ENCODE results near the gene UCK1. TPM values are rescaled to one million over a fixed set of nuclear protein-coding genes. Genes with fewer than 3 reads are reported as not detected.

The UCK1 gene
- total and polyA plus RNA-seq, 8 donors, result 24.2 to 33.9 (median 29.0) TPM

GRCh38 chr9:131487621-131488031 lies 43.4 kb downstream of the UCK1 start:
- H3K9me3 ChIP-seq, result no peaks in the 10 kb centered on the region
- intact Hi-C loops (cut with DNase I), result no loop called here
- no peaks in the 10 kb centered on the region for H3K4me1 ChIP-seq
- DNase-seq (peak in 1 of 4 donors; percentile 53), ATAC-seq (no peak)
- TF ChIP-seq CTCF (IDR thresholded peaks at IDR 0.05), result no peak
- H3K36me3 ChIP-seq, result peaks cover 9 to 100% of the 10 kb centered on the region in 2 donors
- no peaks in the 10 kb centered on the region for H3K27me3 ChIP-seq
- no peak overlapping the region for H3K4me3 ChIP-seq
- no peak overlapping the region for H3K27ac ChIP-seq

- H3K9me3 ChIP-seq, result no peaks in the 10 kb centered on the region
- no peak for ATAC-seq
- intact Hi-C loops (cut with DNase I), result no loop called here
- DNase-seq, result peak in 1 of 4 donors; percentile 53
- no peaks in the 10 kb centered on the region for H3K27me3 ChIP-seq
- TF ChIP-seq CTCF (IDR thresholded peaks at IDR 0.05), result no peak
- no peak overlapping the region for H3K27ac ChIP-seq
- no peak overlapping the region for H3K4me3 ChIP-seq
- H3K36me3 ChIP-seq, result peaks cover 9 to 100% of the 10 kb centered on the region in 2 donors
- no peaks in the 10 kb centered on the region for H3K4me1 ChIP-seq
These were observed 44.1 kb downstream of the UCK1 start for GRCh38 chr9:131487001-131487400.

- DNase-seq (peak in 1 of 4 donors; percentile 47), ATAC-seq (no peak)
- intact Hi-C loops (cut with DNase I), result no loop called here
- Histone ChIP-seq H3K27ac (no peak overlapping the region), H3K4me3 (no peak overlapping the region), H3K9me3 (no peaks in the 10 kb centered on the region), H3K27me3 (no peaks in the 10 kb centered on the region), H3K4me1 (no peaks in the 10 kb centered on the region), H3K36me3 (peaks cover 7 to 100% of the 10 kb centered on the region in 2 donors)
- TF ChIP-seq CTCF (IDR thresholded peaks at IDR 0.05), result no peak
These were observed 45.2 kb downstream of the UCK1 start for GRCh38 chr9:131485728-131486422.

- Histone ChIP-seq H3K27me3 (no peaks in the 10 kb centered on the region), H3K4me1 (no peaks in the 10 kb centered on the region), H3K27ac (no peak overlapping the region), H3K9me3 (no peaks in the 10 kb centered on the region), H3K36me3 (peaks cover 5 to 100% of the 10 kb centered on the region in 2 donors), H3K4me3 (no peak overlapping the region)
- TF ChIP-seq CTCF (IDR thresholded peaks at IDR 0.05), result no peak
- ATAC-seq, result no peak
- intact Hi-C loops (cut with DNase I), result no loop called here
- peak in 1 of 4 donors; percentile 34 for DNase-seq
These were observed 45.9 kb downstream of the UCK1 start for GRCh38 chr9:131485206-131485605.

- peaks cover 5 to 100% of the 10 kb centered on the region in 2 donors for H3K36me3 ChIP-seq
- no peak for ATAC-seq
- intact Hi-C loops (cut with DNase I), result no loop called here
These were observed 46.4 kb downstream of the UCK1 start for GRCh38 chr9:131484560-131485185.

More at GRCh38 chr9:131484560-131485185, 46.4 kb downstream of the UCK1 start:
- Histone ChIP-seq H3K9me3 (no peaks in the 10 kb centered on the region), H3K27me3 (no peaks in the 10 kb centered on the region), H3K4me1 (no peaks in the 10 kb centered on the region), H3K4me3 (no peak overlapping the region), H3K27ac (no peak overlapping the region)
- no peak for TF ChIP-seq CTCF (IDR thresholded peaks at IDR 0.05)
- peak in 1 of 4 donors; percentile 61 for DNase-seq
